HG03045 (cell line): Measurements from ENCODE around the gene LRRC58.

Source experiments
- ATAC-seq: cut with Tn5 transposase; IDR thresholded peaks from one replicate; pipeline ENCODE4 v1.9.1; 2021; ENCODE audit warnings: mild to moderate bottlenecking, moderate library complexity; ENCODE audit not compliant: unreplicated experiment

LRRC58 gene

DNA sequence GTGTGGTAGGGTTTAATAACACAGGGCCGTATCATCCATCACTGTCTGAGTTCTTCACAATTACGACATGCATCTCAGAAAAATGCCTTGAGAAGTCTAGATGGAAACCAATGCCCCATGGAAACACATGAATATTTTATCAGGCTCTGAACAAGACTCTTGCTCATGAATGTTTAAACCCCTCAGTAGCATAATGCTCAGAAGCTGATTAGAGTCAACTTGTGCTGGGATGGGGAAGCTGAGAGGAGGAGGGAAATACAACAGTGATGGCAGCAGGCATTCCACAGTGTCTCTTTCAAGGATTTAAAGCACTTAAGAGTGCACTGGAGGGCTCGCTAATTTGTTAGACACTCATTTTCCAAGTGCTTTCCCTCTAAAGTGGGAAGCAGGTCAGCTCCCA lies 67.9 kb downstream of the LRRC58 start:
- no peak for ATAC-seq

- ATAC-seq: no peak
Measured at GRCh38 chr3:120280566-120280965, 68.6 kb downstream of the LRRC58 start.

- ATAC-seq: no peak
Measured at GRCh38 chr3:120280026-120280425, 69.1 kb downstream of the LRRC58 start.

- no peak for ATAC-seq
Measured at GRCh38 chr3:120276767-120277166, 72.4 kb downstream of the LRRC58 start.

GRCh38 chr3:120275618-120276017 lies 73.5 kb downstream of the LRRC58 start:
- no peak for ATAC-seq

GRCh38 chr3:120274739-120275167 lies 74.4 kb downstream of the LRRC58 start:
- ATAC-seq: no peak
